ENCODE data around the gene UGT2A2. TPM values are rescaled to one million over a fixed set of nuclear protein-coding genes. Genes with fewer than 3 reads are reported as not detected.
"Not testable (repeated sequence)": the region's sequence is repeated elsewhere in the genome, so short reads cannot be mapped to it uniquely, and the experiment has no call there.

UGT2A2 gene
- total RNA-seq, result not detected in 2 replicates
- polyA plus RNA-seq (2012), result 0.09 TPM

DNA sequence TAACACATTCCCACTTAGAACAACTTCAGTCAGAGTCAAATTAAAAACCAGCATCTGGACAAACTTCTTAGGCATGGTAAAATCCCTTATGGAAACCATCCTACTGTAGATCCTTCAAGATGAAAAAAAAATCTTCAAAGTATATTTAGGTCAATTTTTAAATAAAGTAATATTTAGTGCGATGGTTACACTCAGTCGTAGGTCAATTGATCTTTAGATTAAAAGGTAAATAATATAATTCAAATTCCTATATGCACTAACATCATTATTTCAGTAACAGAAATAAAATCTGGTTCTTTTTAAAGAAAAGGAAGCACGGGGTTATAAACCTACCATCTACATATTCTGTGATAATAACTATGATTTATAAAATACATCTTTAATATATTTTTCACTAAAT, at the start of gene UGT2A2:
Gene UGT2A2 (minus strand): TSS at position 101 of the 400 bp plus-strand sequence. CDS start 2 bp downstream, at position 99.
- DNase-seq (ENCODE audit: low read depth), result no peak

DNA sequence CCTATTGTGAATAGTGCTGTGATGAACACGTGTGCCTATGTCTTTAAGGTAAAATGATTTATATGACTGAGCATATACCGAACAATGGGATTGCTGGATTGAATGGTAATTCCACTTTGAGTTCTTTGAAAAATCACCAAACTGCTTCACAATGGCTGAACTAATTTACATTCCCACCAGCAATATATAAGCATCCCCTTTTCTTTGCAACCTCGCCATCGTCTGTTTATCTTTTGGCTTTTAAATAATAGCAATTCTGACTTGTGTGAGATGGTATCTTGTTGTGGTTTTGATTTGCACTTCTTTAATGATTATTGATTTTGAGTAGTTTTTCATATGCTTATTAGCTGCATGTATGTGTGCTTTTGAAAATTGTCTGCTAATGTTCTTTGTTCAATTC, 45.4 kb upstream of the UGT2A2 start:
- no peak for DNase-seq (ENCODE audit: low read depth)

DNA sequence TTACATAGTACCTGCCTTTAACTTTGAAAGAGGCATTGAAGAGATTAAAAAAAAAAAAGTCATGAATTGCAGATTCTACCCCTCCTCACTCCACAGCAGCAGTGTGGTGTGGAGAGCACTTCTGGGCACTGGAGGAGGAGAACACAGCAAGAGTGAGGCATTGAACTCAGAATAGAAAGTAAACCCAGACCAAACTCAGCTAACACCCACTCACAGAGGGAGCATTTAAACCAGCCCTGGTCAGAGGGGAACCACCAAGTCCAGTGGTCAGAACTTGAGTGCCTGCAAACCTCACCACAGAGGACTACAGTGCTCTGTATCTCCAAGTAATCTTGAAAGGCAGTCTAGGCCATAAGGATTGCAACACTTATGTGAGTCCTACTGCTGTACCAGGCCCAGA, 29.2 kb upstream of the UGT2A2 start:
- DNase-seq (ENCODE audit: low read depth), result peak; percentile 52

DNA sequence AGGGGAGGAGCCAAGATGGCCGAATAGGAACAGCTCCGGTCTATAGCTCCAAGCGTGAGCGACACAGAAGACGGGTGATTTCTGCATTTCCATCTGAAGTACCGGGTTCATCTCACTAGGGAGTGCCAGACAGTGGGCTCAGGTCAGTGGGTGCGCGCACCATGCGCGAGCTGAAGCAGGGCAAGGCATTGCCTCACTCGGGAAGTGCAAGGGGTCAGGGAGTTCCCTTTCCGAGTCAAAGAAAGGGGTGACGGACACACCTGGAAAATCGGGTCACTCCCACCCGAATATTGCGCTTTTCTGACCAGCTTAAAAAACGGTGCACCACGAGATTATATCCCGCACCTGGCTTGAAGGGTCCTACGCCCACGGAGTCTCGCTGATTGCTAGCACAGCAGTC, 24.6 kb upstream of the UGT2A2 start:
- not testable (repeated sequence) for DNase-seq (ENCODE audit: low read depth)

DNA sequence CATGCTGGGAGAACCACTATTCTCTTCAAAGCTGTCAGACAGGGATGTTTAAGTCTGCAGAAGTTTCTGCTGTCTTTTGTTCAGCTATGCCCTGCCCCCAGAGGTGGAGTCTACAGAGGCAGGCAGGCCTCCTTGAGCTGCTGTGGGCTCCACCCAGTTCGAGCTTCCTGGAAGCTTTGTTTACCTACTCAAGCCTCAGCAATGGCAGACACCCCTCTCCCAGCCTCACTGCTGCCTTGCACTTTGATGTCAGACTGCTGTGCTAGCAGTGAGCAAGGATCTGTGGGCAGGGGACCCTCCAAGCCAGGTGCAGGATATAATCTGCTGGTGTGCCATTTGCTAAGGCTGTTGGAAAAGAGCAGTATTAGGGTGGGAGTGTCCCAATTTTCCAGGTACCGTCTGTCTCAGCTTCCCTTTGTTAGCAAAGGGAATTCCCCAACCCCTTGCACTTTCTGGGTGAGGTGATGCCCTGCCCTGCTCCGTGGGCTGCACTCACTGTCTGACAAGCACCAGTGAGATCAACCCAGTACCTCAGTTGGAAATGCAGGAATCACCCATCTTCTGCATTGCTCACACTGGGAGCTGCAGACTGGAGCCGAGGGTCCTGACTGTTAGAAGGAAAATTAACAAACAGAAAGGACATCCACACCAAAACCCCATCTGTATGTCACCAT, 21.8 kb upstream of the UGT2A2 start:
- DNase-seq (ENCODE audit: low read depth), result not testable (repeated sequence)

DNA sequence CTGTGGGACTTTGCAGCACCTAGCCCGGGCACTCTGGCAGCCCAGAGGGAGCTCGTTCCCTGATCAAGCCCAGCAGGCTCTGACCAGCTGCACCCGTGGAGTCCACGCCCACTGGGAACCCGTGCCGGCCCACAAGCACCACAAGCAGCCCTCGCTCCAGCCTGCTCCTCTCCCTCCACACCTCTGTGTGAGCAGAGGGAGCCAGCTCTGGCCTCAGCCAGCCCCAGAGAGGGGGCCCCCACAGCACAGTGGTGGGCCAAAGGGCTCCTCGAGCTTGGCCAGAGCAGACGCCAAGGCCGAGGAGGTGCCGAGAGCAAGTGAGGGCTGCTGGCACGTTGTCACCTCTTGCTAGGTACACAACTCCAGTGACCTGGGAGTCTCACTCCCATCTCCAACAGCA, 18.7 kb upstream of the UGT2A2 start:
- no peak for DNase-seq (ENCODE audit: low read depth)

DNA sequence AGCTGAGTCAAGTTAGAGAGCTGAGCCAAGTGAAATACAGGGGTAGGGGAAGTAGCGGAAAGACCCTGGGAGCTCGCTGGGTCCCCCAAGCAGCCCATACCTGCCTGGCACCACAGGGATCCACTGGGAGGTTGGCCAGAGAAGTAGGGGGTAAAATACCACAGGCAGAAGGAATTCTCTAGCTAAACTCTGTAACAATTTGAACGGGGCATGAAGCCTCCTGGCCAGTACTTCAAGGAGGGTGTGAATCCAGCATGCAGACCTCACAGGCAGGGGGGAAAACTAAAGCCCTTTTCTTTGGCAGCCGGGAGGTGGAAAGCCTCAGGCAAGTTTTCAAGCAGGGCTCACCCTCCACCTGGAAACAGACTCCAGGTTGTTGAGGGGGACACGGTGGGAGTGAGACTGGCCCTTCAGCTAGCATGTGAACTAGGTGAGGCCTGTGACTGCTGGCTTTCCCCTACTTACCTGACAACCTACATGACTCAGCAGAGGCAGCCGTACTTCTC, 17.3 kb upstream of the UGT2A2 start:
- DNase-seq (ENCODE audit: low read depth), result no peak

DNA sequence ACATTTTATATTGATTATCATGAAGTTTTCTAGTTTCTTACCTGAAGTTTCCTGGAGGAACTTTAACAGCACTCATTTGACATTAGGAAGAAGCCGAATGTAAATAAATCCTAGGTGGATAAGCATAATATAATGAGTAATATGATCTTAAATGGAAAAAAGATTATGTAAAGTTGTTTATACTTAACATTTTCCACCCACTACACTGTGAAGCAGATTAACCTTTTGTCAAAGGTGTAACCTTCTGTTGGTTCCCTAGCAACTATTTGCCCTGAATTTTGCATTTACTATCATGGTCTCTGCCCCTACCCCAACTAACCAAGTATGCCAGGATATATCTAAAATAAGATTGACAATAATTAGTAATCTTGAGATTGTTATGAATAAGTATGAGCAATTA, 13.7 kb upstream of the UGT2A2 start, which contains the start of gene UGT2A1:
Gene UGT2A1 (minus strand): TSS at position 101 of the 400 bp plus-strand sequence. CDS start 5,603 bp downstream, outside the sequence.
- no peak for DNase-seq (ENCODE audit: low read depth)

DNA sequence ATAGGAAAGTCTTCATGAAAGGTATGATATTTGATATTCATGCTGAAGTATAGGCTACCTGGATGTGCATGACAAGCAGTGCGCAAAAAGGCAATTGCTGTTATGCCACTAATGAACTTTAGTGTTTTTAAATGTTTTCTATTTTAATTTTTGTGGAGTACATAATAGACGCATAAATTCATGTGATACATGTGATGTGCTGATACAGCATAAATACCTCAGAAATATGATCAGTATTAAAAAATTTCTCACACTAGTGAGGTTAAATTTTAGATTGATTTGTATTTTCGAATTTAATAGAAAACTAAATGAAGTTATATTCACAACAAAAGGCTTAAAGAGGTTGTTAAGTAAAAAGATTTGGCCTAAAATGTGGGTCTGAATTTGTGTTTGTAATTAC, 11.4 kb upstream of the UGT2A2 start:
- DNase-seq (ENCODE audit: low read depth), result no peak

DNA sequence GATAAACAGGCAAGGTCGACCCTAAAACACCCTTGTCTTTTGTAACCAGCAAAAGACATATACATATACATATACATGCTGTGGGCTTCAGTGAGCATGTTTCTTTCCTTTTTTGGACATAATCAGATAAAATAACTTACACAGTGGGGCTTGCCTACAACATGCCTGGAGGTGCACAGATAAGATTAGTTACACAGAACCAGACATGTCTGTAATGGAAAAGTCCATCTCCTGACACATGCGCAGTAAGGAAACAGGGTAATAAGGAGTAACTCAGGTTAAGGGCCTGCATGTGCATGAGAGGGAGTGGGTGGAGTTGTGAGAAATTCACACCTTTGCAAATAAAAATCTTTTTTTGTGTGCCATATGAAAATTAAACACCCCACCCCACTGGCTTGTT, 10.2 kb upstream of the UGT2A2 start:
- no peak for DNase-seq (ENCODE audit: low read depth)

DNA sequence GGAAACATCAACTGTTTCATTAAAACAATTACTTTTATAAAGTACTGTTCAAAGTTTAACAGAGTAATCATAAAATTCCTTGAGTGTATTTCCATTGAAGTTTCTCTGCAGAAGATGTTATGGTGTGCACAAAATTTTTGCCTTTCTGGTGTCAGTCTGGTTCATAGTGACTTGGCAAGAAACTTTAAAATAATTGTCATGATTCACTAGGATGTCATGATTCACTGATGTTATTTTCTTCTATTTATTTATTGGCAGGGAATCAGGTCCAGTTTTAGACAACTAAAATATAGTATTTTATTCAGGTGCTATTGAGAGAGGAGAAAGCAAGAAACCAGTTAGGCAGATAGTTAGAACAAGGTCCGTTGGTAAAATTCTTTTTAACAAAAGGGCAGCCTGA, 9.8 kb upstream of the UGT2A2 start:
- DNase-seq (ENCODE audit: low read depth), result no peak

DNA sequence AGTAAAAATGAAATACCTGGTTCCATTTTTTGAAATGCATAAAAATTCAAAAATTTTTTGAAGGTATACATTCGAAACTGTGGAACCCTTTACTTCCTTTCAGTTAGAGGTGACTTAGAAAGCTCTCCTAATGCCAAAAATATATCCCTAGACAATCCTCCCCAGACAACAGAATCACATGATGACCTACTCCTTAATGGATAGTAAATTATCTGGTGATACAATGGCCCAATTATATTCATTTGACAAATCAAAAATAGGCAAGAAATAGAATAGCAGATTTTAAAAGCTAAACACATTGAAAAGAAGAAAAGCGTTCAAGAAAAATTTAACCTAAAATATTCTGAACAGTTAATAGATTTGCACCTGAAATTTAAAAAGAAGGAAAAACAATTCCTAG, 3.5 kb upstream of the UGT2A2 start:
- DNase-seq (ENCODE audit: low read depth), result no peak

DNA sequence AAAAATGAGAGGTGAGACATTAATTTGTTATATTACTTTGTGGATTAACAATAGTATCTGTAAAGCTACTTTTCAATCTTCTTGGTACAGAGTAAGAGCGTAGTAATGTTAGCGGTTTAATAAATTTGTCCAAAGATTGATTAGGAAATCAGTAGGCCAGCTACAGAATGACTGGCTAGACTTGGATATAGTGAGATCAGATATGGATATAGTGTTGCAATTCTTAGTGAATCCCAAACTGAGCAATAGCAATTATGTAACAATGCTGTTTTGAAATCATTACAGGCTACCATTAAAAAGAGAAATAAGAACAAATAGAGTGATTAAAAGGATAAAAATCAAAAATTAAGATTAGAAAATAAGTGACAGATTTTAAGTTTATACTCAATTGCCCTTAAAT, 847 bp upstream of the UGT2A2 start:
- no peak for DNase-seq (ENCODE audit: low read depth)

DNA sequence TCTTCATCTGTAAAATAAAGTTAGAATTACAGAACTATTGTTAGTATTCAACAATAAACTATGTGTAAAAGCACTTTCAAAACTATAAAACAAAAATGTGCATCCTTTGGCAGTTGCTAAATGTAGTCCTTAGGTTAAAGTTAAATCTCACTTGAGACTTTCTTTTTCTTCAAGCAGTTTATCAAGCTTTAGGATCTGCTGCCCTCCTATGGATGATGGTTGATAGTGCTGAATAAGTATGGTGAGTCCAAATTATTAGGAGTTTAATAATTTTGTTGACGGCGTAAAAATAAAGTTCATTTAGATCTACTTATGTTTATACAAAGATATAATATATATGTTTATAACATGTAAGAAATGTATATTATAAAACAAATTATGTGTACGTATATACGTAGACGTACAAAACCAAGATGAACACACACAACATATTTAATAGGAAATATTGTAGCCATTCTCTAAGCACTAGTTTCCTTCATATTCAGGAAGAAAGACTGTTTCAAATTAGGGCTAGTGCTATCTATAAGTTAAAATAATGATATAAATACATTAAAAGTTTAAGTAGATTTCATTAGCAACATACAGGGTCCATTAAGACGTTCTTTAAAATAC, 22.3 kb downstream of the UGT2A2 start:
- DNase-seq (ENCODE audit: low read depth), result peak; percentile 83

DNA sequence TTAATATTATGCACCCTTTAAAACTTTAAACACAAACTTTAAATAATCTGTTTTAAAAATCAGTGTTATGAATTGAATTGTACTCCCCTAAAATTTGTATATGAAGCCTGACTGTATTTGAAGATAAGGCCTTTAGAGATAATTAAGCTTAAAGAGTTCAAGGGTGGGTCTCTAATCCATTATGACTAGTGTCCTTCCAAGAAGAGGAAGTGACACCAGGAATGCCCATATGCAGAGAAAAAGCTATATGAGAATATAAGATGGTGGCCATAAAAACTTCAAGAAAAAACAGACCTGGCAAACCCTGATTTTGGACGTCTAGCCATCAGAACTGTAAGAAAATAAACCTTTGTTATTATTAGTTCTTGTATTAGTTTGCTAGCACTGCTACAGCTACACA, 29.0 kb downstream of the UGT2A2 start:
- DNase-seq (ENCODE audit: low read depth), result no peak

DNA sequence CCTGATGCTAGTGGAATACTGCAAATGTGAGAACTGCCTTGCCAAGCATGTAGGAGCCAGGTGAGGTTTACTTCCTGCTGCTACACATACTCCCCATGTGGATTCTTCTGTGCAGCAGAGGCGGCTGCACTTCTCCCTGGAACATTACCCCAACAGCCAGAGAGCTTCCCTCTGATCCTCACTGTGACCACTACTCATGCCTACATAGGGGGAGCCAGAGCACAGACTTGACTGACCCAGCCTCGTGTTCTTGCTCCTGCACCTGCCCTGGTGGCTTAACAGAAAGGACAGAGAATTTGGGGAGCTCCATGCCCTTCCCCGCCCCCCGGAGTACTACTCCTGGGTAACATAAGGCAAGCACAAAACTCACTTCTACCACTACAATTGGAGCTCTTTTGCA, 38.4 kb downstream of the UGT2A2 start:
- DNase-seq (ENCODE audit: low read depth), result no peak

DNA sequence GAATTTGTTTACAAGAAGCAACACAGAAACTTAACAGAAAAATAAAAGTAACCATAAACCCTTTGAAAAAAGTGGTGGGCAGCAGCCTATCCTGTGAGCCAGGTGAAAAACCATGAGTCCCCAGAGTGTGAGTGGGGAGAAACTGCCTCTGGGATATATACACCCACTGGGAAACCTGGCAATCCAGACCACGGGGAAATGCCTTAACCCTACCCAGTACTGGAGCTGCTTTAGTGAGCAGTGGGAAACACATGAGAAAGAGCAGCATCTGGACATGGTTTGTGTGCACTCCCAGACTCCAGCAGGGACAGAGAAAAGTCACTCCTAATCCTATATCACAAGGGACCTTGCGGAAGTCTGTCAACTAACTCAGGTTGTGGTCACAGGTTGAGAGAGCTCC, 39.4 kb downstream of the UGT2A2 start:
- DNase-seq (ENCODE audit: low read depth), result no peak

DNA sequence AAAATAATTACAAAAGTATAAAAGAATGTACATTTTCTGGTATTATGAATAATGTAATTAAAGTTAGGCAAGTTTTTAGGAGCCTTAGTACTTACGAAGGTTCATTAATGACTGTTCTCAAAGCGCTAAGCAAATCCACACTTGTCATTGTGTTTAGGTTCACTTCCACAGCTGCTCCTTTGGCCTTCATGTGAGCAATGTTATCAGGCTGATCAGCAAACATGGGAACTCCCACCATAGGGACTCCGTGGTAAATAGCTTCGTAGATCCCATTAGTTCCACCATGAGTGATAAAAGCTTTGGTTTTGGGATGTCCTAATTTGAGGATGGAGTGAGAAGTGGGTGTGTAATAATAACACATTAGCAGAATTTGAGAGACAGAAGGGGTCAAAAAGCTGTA, 45.1 kb downstream of the UGT2A2 start:
- DNase-seq (ENCODE audit: low read depth), result no peak

DNA sequence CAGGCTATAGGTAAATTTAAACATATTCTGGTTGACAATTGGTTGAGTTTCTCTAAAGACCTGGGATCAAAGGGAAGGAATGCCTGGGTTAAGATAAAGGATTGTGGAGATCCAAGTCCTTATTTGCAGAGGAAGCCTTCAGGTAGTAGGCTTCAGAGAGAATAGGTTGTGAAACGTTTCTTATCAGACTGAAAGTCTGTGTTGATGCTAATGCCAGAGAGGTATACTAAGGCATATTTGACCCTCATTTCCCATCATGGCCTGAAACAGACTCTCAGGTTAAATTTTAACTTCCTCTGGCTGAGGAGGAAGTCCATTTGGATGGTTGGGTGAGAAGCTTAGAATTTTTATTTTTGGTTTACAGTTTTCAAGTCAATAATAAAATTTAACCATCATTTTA, 48.1 kb downstream of the UGT2A2 start:
- no peak for DNase-seq (ENCODE audit: low read depth)

DNA sequence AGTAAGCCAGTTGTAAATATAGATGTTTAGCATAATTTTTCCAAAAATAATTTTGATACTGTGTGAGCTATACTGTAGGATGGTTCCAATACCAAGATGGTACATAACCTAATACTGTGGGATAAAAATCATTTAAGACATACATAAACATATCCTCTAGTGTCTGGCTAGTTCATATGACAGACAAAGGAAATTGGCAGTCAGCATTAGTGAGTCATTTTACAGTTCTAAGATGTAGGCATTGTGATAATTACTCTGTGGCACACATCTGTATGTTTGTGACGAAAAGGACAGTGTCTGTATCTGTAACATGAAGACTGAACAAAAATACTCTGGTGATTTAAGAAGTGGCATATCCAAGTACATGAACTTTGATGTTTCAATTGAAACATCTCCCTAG, 49.6 kb downstream of the UGT2A2 start:
- DNase-seq (ENCODE audit: low read depth), result no peak

DNA sequence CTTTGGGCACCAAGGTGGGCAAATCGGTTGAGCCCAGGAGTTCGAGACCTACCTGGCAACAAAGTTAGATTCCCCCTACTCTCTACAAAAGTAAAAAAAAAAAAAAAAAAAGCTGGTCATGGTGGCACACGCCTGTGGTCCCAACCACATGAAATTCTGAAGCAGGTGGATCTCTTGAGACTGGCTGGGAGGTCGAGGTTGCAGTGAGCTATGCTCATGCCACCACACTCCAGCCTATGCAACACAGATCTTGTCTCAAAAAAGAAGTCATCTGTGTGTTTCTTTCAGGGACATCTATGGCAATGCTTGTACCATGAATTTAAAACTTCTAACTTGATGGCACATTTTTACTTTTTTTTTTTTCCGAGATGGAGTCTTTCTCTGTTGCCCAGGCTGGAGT, 55.3 kb downstream of the UGT2A2 start:
- peak; percentile 55 for DNase-seq (ENCODE audit: low read depth)

DNA sequence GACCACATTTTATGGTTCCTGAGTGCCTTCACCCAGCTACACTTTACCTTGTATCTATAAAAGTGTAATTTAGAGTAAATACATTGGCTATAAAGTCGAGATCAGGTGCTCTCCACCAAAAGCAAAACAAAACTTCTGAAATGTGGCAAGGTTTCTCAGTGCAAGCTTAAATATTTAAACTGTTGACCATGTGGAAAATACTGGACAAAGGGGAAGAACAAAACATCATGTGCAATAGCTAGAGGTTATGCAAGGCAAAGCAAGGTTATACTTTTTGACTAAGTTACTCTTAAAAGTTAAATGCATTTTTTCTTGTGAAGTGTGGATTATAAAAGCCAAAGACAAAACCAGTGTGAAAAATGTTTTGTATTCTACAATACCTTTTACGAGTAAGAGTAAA, 55.9 kb downstream of the UGT2A2 start:
- DNase-seq (ENCODE audit: low read depth), result no peak

DNA sequence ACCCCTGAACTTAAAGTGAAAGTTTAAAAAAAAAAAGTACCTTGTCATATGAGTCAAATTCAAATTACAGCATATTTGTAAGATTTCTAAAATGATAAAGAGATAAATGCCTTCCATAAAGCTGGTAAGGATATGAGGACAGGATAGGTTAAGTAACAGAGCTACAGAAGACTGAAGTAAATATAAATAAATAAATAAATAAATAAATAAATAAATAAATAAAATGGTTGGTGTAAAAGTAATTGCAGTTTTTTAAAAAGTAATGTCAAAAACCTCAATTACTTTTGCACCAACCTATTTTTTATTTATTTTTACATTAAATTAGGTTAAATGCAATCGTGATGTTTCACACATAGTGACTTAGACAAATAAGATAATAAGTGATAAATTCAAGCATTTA, 62.2 kb downstream of the UGT2A2 start:
- no peak for DNase-seq (ENCODE audit: low read depth)

Measured in myocyte (in vitro differentiated cells).